Fibroblast of lung (primary cell): Measurements from ENCODE around the gene DNAJC1.

ENCODE experiments used
- EZH2 ChIP-seq: IDR thresholded peaks from 2 replicates; pipeline ENCODE4 v1.5.1; 2012; ENCODE audit warnings: low read length, control low read depth, mild to moderate bottlenecking; ENCODE audit errors: missing control alignments
- TF ChIP-seq, protein P1 (sequence below), 2 donors: IDR thresholded peaks in 1 of 2; conservative IDR thresholded peaks in 1 of 2; 1 replicate in 1 of 2; 2 replicates in 1 of 2; pipeline ENCODE4 v1.5.1; 2011 to 2012; ENCODE audit warnings: low read length in 2 of 2, control low read depth in 1 of 2, inconsistent platforms in 1 of 2, low read depth in 1 of 2, mild to moderate bottlenecking in 1 of 2

DNA sequence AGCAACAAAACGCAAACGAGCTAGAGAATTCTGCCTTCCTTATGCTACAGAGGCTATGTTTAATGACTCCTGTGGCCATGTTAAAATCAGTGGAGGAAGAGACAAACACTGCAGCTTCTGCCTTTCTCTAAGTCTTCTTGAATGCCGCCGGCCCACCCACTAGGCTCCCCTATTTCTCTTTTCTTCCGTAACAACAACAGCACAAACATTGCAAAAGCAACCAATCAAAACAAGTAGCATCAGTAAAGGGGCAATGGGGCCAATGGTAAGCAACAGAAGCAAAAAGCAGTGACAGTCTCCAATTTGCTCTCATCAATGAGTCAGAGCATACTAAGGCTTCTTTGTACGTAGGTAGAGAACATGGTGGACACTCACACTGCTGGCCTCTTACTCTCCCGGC is 26.8 kb downstream of the DNAJC1 start:
- no peak for TF ChIP-seq EZH2
- TF ChIP-seq, protein P1, sequence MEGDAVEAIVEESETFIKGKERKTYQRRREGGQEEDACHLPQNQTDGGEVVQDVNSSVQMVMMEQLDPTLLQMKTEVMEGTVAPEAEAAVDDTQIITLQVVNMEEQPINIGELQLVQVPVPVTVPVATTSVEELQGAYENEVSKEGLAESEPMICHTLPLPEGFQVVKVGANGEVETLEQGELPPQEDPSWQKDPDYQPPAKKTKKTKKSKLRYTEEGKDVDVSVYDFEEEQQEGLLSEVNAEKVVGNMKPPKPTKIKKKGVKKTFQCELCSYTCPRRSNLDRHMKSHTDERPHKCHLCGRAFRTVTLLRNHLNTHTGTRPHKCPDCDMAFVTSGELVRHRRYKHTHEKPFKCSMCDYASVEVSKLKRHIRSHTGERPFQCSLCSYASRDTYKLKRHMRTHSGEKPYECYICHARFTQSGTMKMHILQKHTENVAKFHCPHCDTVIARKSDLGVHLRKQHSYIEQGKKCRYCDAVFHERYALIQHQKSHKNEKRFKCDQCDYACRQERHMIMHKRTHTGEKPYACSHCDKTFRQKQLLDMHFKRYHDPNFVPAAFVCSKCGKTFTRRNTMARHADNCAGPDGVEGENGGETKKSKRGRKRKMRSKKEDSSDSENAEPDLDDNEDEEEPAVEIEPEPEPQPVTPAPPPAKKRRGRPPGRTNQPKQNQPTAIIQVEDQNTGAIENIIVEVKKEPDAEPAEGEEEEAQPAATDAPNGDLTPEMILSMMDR (conservative IDR thresholded peaks at IDR 0.05 in 1 of 2, IDR thresholded peaks at IDR 0.05 in 1 of 2; ENCODE audit: low read depth in 1 of 2, low read length in 2 of 2): no peak
